Activated CD4-positive, CD25-positive, alpha-beta regulatory T cell (primary cell): ENCODE results near the gene TMEM175.

Source experiments
- DNase-seq, 4 experiments: peaks; one replicate each; lab custom pipeline; 2025; lab: John Stamatoyannopoulos, UW

The TMEM175 gene

DNA sequence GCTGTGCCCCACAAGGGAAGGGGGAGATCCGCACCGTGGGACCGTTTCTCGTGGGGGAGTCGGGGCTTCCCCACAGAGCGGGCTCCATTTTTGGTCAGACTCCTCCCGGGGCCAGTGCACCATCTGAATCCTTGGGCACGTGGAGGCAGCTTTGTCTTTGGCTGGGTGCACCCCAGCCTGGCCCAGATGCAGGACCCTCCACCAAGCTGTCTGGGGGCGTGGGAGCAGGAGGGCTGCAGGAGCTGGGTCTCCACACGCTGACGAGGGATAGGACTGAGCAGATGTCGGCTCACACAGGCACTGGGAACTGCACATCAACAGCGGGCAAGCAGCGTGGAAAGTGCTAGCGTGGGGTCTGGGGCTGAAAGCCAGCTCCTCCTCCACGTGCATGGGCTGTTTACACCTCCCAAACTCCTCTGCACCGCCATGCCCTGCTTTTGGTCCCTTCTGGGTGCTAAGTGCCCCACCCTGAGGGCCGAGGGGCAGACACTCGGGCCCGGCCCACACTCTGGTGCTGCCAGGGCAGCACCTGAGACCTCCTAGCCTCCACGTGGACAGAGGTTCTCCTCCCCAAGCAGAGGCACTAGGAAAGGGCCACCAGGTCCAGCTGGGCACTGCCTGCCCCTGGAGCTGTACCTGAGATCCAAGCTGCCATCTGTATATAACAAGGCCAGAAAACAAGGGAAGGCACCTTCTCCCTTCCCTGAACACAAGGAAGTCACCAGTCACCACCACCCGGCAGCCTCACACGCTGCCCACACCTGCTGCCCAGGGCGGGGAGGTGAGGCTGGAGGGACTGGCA lies 27.3 kb downstream of the TMEM175 start:
- no peak for DNase-seq

DNA sequence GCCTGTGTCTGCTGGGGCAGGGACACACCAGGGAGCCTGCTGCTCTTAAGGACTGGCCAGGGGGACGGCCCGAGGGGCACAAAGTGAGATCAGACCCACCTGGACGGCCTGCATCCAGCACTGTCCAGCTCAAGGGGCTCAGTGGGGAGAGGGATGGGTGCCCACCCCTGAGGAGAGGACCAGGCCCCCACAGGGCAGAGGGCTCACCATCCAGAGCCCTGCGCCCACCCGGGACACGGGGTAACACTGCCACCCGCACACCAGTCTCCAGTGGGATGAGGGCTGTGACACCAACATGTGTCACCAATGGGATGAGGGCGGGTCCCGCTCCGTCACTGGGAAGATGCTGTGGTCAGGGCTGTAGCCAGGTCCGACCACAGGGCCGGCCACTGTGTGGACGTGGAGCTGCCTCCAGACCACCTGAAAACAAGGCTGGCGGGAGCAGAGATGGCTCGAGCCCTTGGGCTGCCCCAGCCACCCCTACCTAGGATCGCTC lies 27.9 kb downstream of the TMEM175 start:
- DNase-seq: no peak

- no peak for DNase-seq
Observed at GRCh38 chr4:960636-961350, 28.5 kb downstream of the TMEM175 start.

DNA sequence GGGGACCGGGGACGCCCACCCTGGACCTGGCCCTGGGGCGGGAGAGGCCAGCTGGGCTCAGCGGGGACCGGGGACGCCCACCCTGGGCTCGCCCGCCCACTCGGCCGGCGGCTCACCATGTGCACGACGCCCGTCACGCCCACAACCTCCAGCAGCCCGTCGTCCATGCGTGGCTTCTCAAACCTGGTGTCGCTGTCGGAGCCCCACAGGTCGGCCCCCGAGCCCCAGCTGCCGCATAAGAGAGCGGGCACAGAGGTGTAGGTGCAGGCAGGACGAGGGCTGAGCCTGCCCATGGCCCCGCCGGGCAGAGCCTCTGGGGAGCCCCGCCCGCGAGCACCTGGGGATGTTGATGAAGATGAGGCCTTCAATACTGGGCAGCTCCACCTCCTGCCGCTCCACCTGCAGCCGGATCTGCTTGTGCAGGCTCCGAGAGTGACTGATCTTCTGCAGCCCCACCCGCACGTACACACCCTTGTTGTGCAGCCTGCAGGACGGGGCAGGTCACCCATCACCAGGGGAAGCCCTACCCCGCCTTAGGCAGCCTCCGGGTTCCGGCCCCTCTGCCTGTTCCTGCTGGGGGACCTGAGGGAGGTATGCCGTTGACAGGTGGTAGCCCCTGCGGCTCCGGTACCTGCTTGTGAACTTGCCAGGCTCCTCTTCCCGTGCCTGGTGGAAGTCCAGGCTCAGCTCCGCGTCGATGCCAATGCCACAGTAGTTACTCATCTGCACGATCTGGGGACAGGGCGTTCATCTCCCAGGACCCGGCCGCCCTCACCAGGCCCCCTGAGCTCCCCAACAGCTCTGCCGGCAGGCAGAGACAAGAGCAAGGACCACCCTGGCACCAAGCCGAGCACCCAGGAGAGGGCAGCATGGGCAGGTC lies 29.3 kb downstream of the TMEM175 start:
- DNase-seq: no peak

GRCh38 chr4:962231-963208 lies 30.3 kb downstream of the TMEM175 start:
- no peak for DNase-seq

DNA sequence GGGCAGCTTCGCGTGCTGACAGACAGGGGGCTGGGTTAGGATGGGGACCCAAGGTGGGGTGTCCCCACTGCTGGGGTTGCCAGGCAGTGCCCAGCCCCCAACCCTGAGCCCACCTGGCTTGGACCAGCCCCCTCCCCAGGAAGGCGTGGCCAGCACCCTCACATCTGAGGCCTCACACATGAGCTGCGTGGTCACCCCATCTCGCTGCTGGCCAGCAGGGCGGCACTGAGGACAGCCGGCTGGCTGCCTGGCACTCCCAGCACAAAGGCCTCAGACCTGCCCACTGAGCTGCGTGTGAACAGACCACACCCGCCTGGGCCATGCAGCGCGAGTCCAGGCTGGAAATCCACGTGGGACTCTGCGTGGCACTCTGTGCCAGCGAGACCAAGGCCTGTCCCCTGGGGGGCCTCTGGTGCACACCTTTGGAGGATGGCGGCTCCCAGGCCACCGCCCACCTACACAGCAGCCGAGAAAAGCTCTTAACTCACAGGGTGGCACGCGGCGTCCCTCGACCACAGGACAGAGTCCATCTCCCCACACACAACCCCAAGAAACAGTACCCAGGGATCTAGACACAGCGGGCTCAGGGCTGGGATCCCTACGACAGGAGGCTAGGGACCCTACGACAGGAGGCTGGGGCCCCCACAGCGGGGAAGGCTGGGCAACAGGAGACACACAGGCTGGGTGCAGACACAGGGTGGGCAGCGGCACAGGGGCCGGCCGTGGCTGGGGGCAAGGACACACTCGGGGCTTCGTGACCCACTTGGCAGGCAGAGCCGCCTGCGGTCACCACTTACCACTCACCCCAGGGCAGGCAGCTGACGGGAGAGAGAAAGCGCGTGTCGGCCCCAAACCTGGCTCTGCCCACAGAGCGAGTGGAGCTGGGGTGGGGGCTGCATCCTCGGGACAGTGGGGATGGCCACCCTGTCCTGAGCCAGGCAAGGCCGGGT lies 31.3 kb downstream of the TMEM175 start:
- no peak for DNase-seq

GRCh38 chr4:964346-965025 lies 32.2 kb downstream of the TMEM175 start:
- no peak for DNase-seq

DNA sequence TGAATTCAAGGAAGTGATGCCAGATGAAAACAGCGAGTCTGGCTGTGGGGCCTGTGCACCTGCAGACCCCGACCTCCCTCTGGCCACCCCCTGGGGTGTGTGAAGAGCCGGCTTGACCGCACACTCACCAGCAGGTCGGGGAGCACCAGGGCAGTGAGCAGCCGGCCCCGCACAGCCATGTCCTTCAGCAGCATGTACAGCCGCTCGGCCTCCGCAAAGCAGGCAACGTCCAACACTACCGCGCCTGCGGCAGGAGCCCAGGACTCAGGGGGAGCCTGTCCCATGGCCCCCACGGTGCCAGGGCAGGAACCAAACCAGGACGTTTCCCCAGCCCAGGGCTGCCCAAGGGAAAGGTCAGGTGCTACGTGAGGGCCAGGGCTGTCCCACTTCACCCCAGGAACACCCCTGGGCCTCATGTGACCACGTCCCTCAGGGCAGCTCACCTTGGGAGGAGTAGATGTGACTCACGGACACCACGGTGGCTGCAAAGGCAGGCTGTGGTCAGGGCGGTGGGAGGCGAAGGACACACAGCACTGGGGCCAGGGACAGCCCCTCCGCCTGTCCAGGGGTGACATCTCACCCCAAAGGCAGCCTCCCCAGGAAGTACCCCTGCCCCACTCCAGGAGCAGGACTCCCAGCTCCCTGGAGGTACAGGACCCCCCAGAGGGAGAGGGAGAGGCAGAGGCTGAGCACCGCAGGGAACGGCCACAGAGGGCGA lies 32.9 kb downstream of the TMEM175 start:
- no peak for DNase-seq

DNA sequence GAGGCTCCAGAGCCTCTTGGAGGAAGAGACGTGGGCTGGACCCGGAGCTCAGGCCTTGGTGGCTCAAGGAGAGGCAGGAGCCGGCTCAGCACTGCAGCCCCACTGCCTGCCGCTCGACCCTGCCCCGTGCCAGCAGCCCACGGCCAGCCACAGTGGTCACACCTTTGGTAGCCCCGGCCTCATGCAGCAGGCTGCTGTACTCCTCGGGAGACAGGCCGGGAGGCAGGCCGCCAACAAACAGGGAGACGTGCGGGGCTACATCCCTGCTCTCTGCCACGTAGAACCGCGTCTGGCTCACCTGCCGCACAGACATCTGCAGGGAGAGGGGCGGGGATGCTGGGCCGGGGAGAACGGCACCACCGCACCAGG lies 33.5 kb downstream of the TMEM175 start:
- DNase-seq: no peak

GRCh38 chr4:966266-967112 lies 34.2 kb downstream of the TMEM175 start:
- DNase-seq: no peak

GRCh38 chr4:967113-968104 lies 35.1 kb downstream of the TMEM175 start:
- DNase-seq: no peak

DNA sequence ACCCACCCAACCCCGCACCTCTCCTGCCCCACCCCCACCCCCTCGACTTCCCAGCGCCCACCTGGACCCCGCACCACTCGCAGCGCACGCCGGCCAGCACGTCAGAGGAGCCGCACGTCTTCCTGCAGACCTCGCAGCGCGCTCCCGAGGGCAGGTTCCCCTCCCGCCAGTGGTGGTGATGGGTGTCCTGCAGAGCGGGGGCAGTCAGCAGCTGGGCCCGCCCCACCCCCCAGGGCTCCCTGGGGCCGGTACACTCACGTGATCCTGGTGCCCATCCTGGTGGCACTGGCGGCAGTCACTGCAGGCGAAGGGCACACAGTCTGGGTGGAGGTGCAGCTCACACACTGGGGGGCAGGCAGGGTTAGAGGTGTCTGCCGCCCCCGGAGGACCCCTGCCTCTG lies 36.0 kb downstream of the TMEM175 start:
- DNase-seq: no peak

GRCh38 chr4:968621-969394 lies 36.5 kb downstream of the TMEM175 start:
- DNase-seq: no peak

DNA sequence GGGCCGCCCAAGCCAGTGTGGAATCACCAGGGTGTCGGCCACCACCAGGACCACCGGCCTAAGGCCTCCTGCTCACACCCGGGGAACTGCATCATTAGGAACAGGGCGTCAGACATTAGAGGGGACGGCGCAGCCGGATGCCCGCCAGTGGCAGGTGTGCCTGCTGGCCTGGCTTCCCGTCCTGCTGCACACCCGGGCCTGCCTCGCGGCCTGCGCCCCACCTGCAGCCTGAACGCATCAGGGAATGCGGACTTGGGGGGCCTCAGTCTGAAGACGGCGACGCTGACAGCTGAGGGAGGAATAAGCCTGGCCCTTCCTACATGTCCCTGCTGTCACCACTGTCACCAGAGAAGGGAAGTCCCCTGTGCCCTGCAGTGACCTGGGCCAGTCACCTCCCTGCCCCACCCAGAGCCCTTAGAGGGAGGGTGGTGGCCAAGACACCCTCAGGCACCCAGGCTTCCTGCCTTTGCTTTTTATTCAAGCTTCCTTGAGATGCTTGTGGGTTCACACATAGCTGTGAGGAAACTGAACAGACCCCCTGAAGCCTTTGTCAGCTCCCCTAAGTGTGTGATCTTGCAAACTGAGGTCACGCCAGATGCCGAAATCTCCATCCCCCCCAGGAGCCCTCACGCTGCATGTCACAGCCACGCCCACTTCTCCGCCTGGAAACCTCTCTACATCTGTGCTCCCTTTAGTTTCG lies 37.9 kb downstream of the TMEM175 start:
- no peak for DNase-seq

- no peak for DNase-seq
Observed at GRCh38 chr4:970854-971520, 38.7 kb downstream of the TMEM175 start.
